OCI-LY7 (cell line): Measurements from ENCODE around the gene SLC41A3. TPM values are rescaled to one million over a fixed set of nuclear protein-coding genes. Genes with fewer than 3 reads are reported as not detected.

ENCODE experiments used
- BruUV-seq: library from RNA; stranded (reverse); fragments of 400-500 nt; replicated peaks from 2 replicates; lab custom pipeline; 2021; lab: Mats Ljungman, UMichigan
- CTCF ChIA-PET: fragments of 300-600 bp; sonication (Branson Sonifier 250); formaldehyde crosslinking; loops from one replicate; lab custom pipeline; 2022; ENCODE audit warnings: antibody characterized with exemption; ENCODE audit not compliant: unreplicated experiment; lab: Charles Lee
- POLR2A ChIA-PET: fragments of 300-600 bp; sonication (Branson Sonifier 250); formaldehyde crosslinking; loops from one replicate; lab custom pipeline; 2022; ENCODE audit warnings: antibody characterized with exemption; lab: Charles Lee
- DNase-seq: peaks from one replicate; pipeline ENCODE4 v3.0.0-alpha.2; 2015; ENCODE audit warnings: low spot score
- H2AFZ ChIP-seq: fragments of 200-600 bp; sonication (generic), shearing (Covaris generic); 2 replicates; pipeline ENCODE4 v1.6.1; 2014; ENCODE audit warnings: mild to moderate bottlenecking, antibody characterized with exemption, low read length, moderate library complexity
- H3K27ac ChIP-seq: fragments of 200-600 bp; sonication (generic); 2 replicates; pipeline ENCODE4 v1.5.1; 2014; ENCODE audit warnings: mixed run types, low read depth, mild to moderate bottlenecking, moderate library complexity, low read length, inconsistent platforms; ENCODE audit not compliant: poor library complexity, severe bottlenecking
- H3K36me3 ChIP-seq: fragments of 200-600 bp; sonication (generic); 2 replicates; pipeline ENCODE4 v1.6.1; 2014; ENCODE audit warnings: mild to moderate bottlenecking, antibody characterized with exemption, low read length, moderate library complexity, mixed read lengths; ENCODE audit not compliant: insufficient read depth
- H3K4me1 ChIP-seq: fragments of 200-600 bp; sonication (generic); 2 replicates; pipeline ENCODE4 v1.5.1; 2014; ENCODE audit warnings: mild to moderate bottlenecking, low read length; ENCODE audit not compliant: insufficient read depth, poor library complexity, severe bottlenecking
- H3K4me2 ChIP-seq: fragments of 200-600 bp; sonication (generic); 2 replicates; pipeline ENCODE4 v1.6.1; 2014; ENCODE audit warnings: mild to moderate bottlenecking, low read length
- H3K4me3 ChIP-seq: fragments of 200-600 bp; sonication (generic); 2 replicates; pipeline ENCODE4 v1.5.1; 2014; ENCODE audit warnings: mild to moderate bottlenecking, low read depth, low read length; ENCODE audit not compliant: poor library complexity, severe bottlenecking
- H3K79me2 ChIP-seq: fragments of 200-600 bp; sonication (generic); 2 replicates; pipeline ENCODE4 v1.6.1; 2016; ENCODE audit warnings: low read depth, mild to moderate bottlenecking, low read length, moderate library complexity, mixed read lengths; ENCODE audit not compliant: insufficient read depth
- H3K9me2 ChIP-seq: fragments of 200-600 bp; sonication (generic); 2 replicates; pipeline ENCODE4 v1.6.1; 2016; ENCODE audit warnings: mild to moderate bottlenecking, low read length, mixed read lengths; ENCODE audit not compliant: insufficient read depth
- H3K9me3 ChIP-seq: fragments of 200-600 bp; sonication (generic); 2 replicates; pipeline ENCODE4 v1.6.1; 2014; ENCODE audit warnings: mild to moderate bottlenecking, mixed run types, low read length, mixed read lengths
- H4K20me1 ChIP-seq: fragments of 200-600 bp; sonication (generic); 2 replicates; pipeline ENCODE4 v1.6.1; 2014; ENCODE audit warnings: mild to moderate bottlenecking, antibody characterized with exemption, low read length, moderate library complexity, mixed read lengths; ENCODE audit not compliant: insufficient read depth
- EZH2phosphoT487 ChIP-seq: fragments of 200-600 bp; sonication (generic); IDR thresholded peaks from 2 replicates; pipeline ENCODE4 v1.6.1; 2018; ENCODE audit warnings: low read depth, borderline replicate concordance, mild to moderate bottlenecking, mixed run types, antibody characterized with exemption, low read length, moderate library complexity, mixed read lengths
- intact Hi-C: fragments of 100-400 bp; cut with micrococcal nuclease; formaldehyde crosslinking; loops from one replicate; pipeline ENCODE4 v1.10.0; 2022; ENCODE audit not compliant: unreplicated experiment
- total RNA-seq, 2 experiments: library from RNA; depleted of rRNA in 1 of 2; stranded (reverse); fragments of >200 nt in 1 of 2; shearing (Covaris generic) in 1 of 2; gene quantifications; 2 replicates each; pipeline ENCODE4 v1.2.3, GENCODE V29; 2014 to 2022
- TF ChIP-seq, protein P1 (sequence below): fragments of 200-600 bp; sonication (generic); conservative IDR thresholded peaks from 2 replicates; pipeline ENCODE4 v1.5.1; 2014; ENCODE audit warnings: mild to moderate bottlenecking, antibody characterized with exemption, low read length, moderate library complexity, mixed read lengths

The SLC41A3 gene
- total RNA-seq, 2 experiments from 2014 or later = 31.9 to 35.9 TPM

GRCh38 chr3:126013751-126014156, 70.2 kb downstream of the SLC41A3 start:
- intact Hi-C loops = no loop called here
- TF ChIP-seq EZH2phosphoT487 = no peak
- TF ChIP-seq, protein P1, sequence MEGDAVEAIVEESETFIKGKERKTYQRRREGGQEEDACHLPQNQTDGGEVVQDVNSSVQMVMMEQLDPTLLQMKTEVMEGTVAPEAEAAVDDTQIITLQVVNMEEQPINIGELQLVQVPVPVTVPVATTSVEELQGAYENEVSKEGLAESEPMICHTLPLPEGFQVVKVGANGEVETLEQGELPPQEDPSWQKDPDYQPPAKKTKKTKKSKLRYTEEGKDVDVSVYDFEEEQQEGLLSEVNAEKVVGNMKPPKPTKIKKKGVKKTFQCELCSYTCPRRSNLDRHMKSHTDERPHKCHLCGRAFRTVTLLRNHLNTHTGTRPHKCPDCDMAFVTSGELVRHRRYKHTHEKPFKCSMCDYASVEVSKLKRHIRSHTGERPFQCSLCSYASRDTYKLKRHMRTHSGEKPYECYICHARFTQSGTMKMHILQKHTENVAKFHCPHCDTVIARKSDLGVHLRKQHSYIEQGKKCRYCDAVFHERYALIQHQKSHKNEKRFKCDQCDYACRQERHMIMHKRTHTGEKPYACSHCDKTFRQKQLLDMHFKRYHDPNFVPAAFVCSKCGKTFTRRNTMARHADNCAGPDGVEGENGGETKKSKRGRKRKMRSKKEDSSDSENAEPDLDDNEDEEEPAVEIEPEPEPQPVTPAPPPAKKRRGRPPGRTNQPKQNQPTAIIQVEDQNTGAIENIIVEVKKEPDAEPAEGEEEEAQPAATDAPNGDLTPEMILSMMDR = no peak
- Histone ChIP-seq H3K4me2 (no peak overlapping the region), H4K20me1 (no peaks in the 10 kb centered on the region), H3K4me3 (no peak overlapping the region), H3K36me3 (peaks cover 7% of the 10 kb centered on the region), H3K79me2 (no peaks in the 10 kb centered on the region), H3K4me1 (no peaks in the 10 kb centered on the region), H3K27ac (no peak overlapping the region), H2AFZ (no peak overlapping the region), H3K9me2 (no peaks in the 10 kb centered on the region), H3K9me3 (no peaks in the 10 kb centered on the region)
- no peak for DNase-seq
- ChIA-PET POLR2A (no interaction called here), CTCF (no interaction called here)
- BruUV-seq = no TSS peak

DNA sequence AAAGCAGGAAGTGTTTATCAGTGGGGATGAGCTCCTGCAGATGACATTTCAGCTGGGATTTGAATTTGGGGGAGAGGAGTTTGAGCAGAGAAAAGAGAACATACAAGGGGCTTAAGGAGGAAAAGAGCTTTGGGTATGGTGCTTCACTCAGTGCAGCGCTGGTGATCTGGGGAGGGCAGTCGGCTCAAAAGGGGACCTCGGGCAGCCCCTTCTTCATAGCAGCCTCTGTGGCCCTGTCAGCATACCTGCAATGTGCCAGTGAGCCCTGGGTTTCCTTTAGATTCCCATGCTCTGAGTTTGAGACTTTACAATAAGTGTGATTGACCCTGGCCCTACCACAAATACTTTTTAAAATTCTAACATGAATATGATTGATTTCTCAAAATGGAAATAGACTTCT, 74.7 kb downstream of the SLC41A3 start:
- POLR2A ChIA-PET = interaction anchor here (1.2 kb wide), 1 partner anchor 10 kb away, joined by 3 read pairs; no protein-coding TSS in a partner anchor
- DNase-seq = no peak
- intact Hi-C loops = no loop called here
- Histone ChIP-seq H3K27ac (no peak overlapping the region), H3K4me1 (no peaks in the 10 kb centered on the region), H3K9me2 (no peaks in the 10 kb centered on the region), H3K79me2 (no peaks in the 10 kb centered on the region), H2AFZ (no peak overlapping the region), H3K4me2 (no peak overlapping the region), H3K9me3 (no peaks in the 10 kb centered on the region), H3K36me3 (peaks cover 10% of the 10 kb centered on the region), H4K20me1 (no peaks in the 10 kb centered on the region), H3K4me3 (no peak overlapping the region)
- no TSS peak for BruUV-seq
- TF ChIP-seq, protein P1 = no peak
- no peak for TF ChIP-seq EZH2phosphoT487
- CTCF ChIA-PET = no interaction called here

DNA sequence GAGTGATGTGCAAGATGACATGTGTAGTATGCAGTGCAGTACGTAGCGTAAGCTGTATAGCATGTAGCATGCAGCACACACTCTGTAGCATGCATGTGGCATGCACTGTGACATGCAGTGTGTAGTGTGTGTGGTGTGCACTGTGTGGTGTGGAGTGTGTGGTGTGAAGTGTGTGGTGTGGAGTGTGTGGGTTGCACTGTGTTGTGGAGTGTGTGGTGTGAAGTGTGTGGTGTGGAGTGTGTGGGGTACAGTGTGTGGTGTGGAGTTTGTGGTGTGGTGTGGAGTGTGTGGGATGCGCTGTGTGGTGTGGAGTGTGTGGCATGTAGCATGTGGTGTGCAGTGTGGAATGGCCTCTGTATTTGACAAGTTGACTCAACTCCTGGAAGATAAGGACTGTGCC, 75.7 kb downstream of the SLC41A3 start:
- Histone ChIP-seq H3K4me2 (no peak overlapping the region), H3K4me3 (no peak overlapping the region), H3K9me3 (no peaks in the 10 kb centered on the region), H3K9me2 (no peaks in the 10 kb centered on the region), H3K36me3 (peaks cover 10% of the 10 kb centered on the region), H3K27ac (no peak overlapping the region), H3K79me2 (no peaks in the 10 kb centered on the region), H2AFZ (no peak overlapping the region), H4K20me1 (no peaks in the 10 kb centered on the region), H3K4me1 (no peaks in the 10 kb centered on the region)
- CTCF ChIA-PET = no interaction called here
- TF ChIP-seq, protein P1 = no peak
- no peak for TF ChIP-seq EZH2phosphoT487
- POLR2A ChIA-PET = no interaction called here
- no TSS peak for BruUV-seq
- intact Hi-C loops = no loop called here
- DNase-seq = no peak
